ENCODE measurements around the gene RTF1. TPM values are rescaled to one million over a fixed set of nuclear protein-coding genes. Genes with fewer than 3 reads are reported as not detected.
"Not testable (repeated sequence)": the region's sequence is repeated elsewhere in the genome, so short reads cannot be mapped to it uniquely, and the experiment has no call there.

RTF1 gene
- total RNA-seq (19.8 TPM), polyA plus RNA-seq (ENCODE audit: insufficient read depth in 1 of 8, insufficient read length in 8 of 8, low replicate concordance in 1 of 8) (10 to 100 TPM; 39.7 to 54.7 (median 42.4) TPM)
- long read RNA-seq, donor 1, full-length matches to known transcripts: 1 of 1 reads
- long read RNA-seq, donor 1, partial matches to known transcripts: 0 of 1 reads
- long read RNA-seq, donor 1, other reads (novel, unspliced or antisense): 0 of 1 reads
- long read RNA-seq, donor 2: 0 reads
- long read RNA-seq, donor 3, full-length matches to known transcripts: 4 of 18 reads
- long read RNA-seq, donor 3, partial matches to known transcripts: 14 of 18 reads
- long read RNA-seq, donor 3, other reads (novel, unspliced or antisense): 0 of 18 reads
- long read RNA-seq, donor 4, full-length matches to known transcripts: 3 of 3 reads
- long read RNA-seq, donor 4, partial matches to known transcripts: 0 of 3 reads
- long read RNA-seq, donor 4, other reads (novel, unspliced or antisense): 0 of 3 reads
- long read RNA-seq, donor 5, full-length matches to known transcripts: 18 of 30 reads
- long read RNA-seq, donor 5, partial matches to known transcripts: 12 of 30 reads
- long read RNA-seq, donor 5, other reads (novel, unspliced or antisense): 0 of 30 reads
- long read RNA-seq, donor 6, full-length matches to known transcripts: 6 of 6 reads
- long read RNA-seq, donor 6, partial matches to known transcripts: 0 of 6 reads
- long read RNA-seq, donor 6, other reads (novel, unspliced or antisense): 0 of 6 reads
- long read RNA-seq, donor 7, full-length matches to known transcripts: 5 of 5 reads
- long read RNA-seq, donor 7, partial matches to known transcripts: 0 of 5 reads
- long read RNA-seq, donor 7, other reads (novel, unspliced or antisense): 0 of 5 reads
- long read RNA-seq, donor 8, full-length matches to known transcripts: 3 of 14 reads
- long read RNA-seq, donor 8, partial matches to known transcripts: 11 of 14 reads
- long read RNA-seq, donor 8, other reads (novel, unspliced or antisense): 0 of 14 reads
- long read RNA-seq, donor 9, full-length matches to known transcripts: 2 of 20 reads
- long read RNA-seq, donor 9, partial matches to known transcripts: 18 of 20 reads
- long read RNA-seq, donor 9, other reads (novel, unspliced or antisense): 0 of 20 reads
- long read RNA-seq, donor 10, full-length matches to known transcripts: 4 of 21 reads
- long read RNA-seq, donor 10, partial matches to known transcripts: 17 of 21 reads
- long read RNA-seq, donor 10, other reads (novel, unspliced or antisense): 0 of 21 reads
- long read RNA-seq, donor 11, full-length matches to known transcripts: 4 of 25 reads
- long read RNA-seq, donor 11, partial matches to known transcripts: 21 of 25 reads
- long read RNA-seq, donor 11, other reads (novel, unspliced or antisense): 0 of 25 reads

- Histone ChIP-seq H3K4me3 (ENCODE audit: low read length) (peak within 1 kb of the TSS; percentile 90), H3K9me3 (replicated peaks; ENCODE audit: control insufficient read depth, low read depth, low read length) (no peaks in the 10 kb centered on the region), H3K27ac (ENCODE audit: low read length) (peak within 1 kb of the TSS; percentile 96), H3K36me3 (ENCODE audit: control insufficient read depth, insufficient read depth, low read length) (no peaks in the 10 kb centered on the region), H3K4me1 (ENCODE audit: control insufficient read depth, insufficient read depth, low read length) (peaks cover 15% of the 10 kb centered on the region), H3K27me3 (ENCODE audit: control insufficient read depth, insufficient read depth, low read length) (no peaks in the 10 kb centered on the region)
- peak; percentile 96 for DNase-seq
- WGBS (ENCODE audit: insufficient coverage): under 1% methylated on average over 74 of the region's 74 CpGs
These were observed at the start of gene RTF1 for GRCh38 chr15:41416742-41417417. Gene RTF1 (plus strand): TSS chr15:41417095. CDS start chr15:41417116, 21 bp downstream.

GRCh38 chr15:41367418-41367817, 49.5 kb upstream of the RTF1 start:
- no peak overlapping the region for H3K4me3 ChIP-seq (ENCODE audit: low read length)
- H3K27me3 ChIP-seq (ENCODE audit: control insufficient read depth, insufficient read depth, low read length): no peaks in the 10 kb centered on the region
- WGBS (ENCODE audit: insufficient coverage): 95% methylated on average over 3 of the region's 3 CpGs
- no peak overlapping the region for H3K27ac ChIP-seq (ENCODE audit: low read length)
- peak; percentile 6 for DNase-seq
- no peaks in the 10 kb centered on the region for H3K9me3 ChIP-seq (replicated peaks; ENCODE audit: control insufficient read depth, low read depth, low read length)
- H3K4me1 ChIP-seq (ENCODE audit: control insufficient read depth, insufficient read depth, low read length): peaks cover 5% of the 10 kb centered on the region
- H3K36me3 ChIP-seq (ENCODE audit: control insufficient read depth, insufficient read depth, low read length): peaks cover 28% of the 10 kb centered on the region

DNA sequence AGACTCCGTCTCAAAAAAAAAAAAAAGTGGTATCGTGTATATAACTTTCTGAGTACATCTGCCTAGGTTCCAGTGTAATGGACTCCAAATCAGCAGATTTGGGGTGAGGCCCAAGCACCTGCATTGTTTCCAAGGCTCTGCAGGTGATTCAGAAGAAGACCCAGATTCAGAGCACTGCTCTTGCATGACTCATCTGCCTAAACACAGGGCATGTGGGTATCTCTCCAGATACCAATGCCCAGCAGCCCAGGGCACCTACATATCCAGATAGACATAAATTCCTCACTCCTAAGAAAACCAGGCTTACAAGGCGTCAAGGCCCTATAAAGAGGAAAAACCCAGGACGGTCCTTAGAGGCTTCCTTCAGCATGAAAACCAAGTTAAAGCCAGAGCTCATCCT, 38.9 kb upstream of the RTF1 start:
- no peak overlapping the region for H3K27ac ChIP-seq (ENCODE audit: low read length)
- no peaks in the 10 kb centered on the region for H3K9me3 ChIP-seq (replicated peaks; ENCODE audit: control insufficient read depth, low read depth, low read length)
- H3K36me3 ChIP-seq (ENCODE audit: control insufficient read depth, insufficient read depth, low read length): peaks cover 20% of the 10 kb centered on the region
- H3K27me3 ChIP-seq (ENCODE audit: control insufficient read depth, insufficient read depth, low read length): no peaks in the 10 kb centered on the region
- DNase-seq: no peak
- WGBS (ENCODE audit: insufficient coverage): 100% methylated on average over 3 of the region's 4 CpGs
- no peak overlapping the region for H3K4me3 ChIP-seq (ENCODE audit: low read length)
- H3K4me1 ChIP-seq (ENCODE audit: control insufficient read depth, insufficient read depth, low read length): no peaks in the 10 kb centered on the region

GRCh38 chr15:41383974-41384749, 32.7 kb upstream of the RTF1 start:
- DNase-seq; H3K27me3 ChIP-seq (ENCODE audit: control insufficient read depth, insufficient read depth, low read length); H3K4me1 ChIP-seq (ENCODE audit: control insufficient read depth, insufficient read depth, low read length); H3K27ac ChIP-seq (ENCODE audit: low read length); H3K9me3 ChIP-seq (replicated peaks; ENCODE audit: control insufficient read depth, low read depth, low read length); H3K4me3 ChIP-seq (ENCODE audit: low read length): not testable (repeated sequence)
- 100% methylated on average over 3 of the region's 9 CpGs for WGBS (ENCODE audit: insufficient coverage)
- peaks cover 18% of the 10 kb centered on the region for H3K36me3 ChIP-seq (ENCODE audit: control insufficient read depth, insufficient read depth, low read length)

GRCh38 chr15:41387646-41388045, 29.2 kb upstream of the RTF1 start:
- Histone ChIP-seq H3K27me3 (ENCODE audit: control insufficient read depth, insufficient read depth, low read length) (no peaks in the 10 kb centered on the region), H3K4me1 (ENCODE audit: control insufficient read depth, insufficient read depth, low read length) (no peaks in the 10 kb centered on the region), H3K36me3 (ENCODE audit: control insufficient read depth, insufficient read depth, low read length) (peaks cover 25% of the 10 kb centered on the region), H3K9me3 (replicated peaks; ENCODE audit: control insufficient read depth, low read depth, low read length) (no peaks in the 10 kb centered on the region), H3K4me3 (ENCODE audit: low read length) (no peak overlapping the region), H3K27ac (ENCODE audit: low read length) (no peak overlapping the region)
- 83% methylated on average over 6 of the region's 6 CpGs for WGBS (ENCODE audit: insufficient coverage)
- DNase-seq: no peak

DNA sequence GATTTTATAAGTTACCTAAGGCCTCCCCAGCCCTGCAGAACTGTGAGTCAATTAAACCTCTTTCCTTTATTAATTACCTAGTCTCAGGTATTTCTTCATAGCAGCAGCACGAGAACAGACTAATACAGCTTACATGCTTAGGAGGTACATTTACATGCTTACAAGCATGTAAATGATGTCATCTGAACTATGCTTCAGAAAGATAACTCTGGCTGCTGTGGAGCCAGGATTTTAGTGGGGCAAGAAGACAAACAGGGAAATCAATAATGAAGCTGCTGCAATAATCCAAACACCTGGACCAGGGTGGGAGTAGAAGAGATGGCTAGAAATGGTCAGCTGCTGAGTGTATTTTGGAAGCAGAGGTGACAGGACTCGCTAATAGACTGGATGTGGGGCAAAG, 24.2 kb upstream of the RTF1 start:
- no peak overlapping the region for H3K27ac ChIP-seq (ENCODE audit: low read length)
- peaks cover 46% of the 10 kb centered on the region for H3K36me3 ChIP-seq (ENCODE audit: control insufficient read depth, insufficient read depth, low read length)
- 100% methylated on average over 1 of the region's 2 CpGs for WGBS (ENCODE audit: insufficient coverage)
- no peaks in the 10 kb centered on the region for H3K27me3 ChIP-seq (ENCODE audit: control insufficient read depth, insufficient read depth, low read length)
- H3K4me1 ChIP-seq (ENCODE audit: control insufficient read depth, insufficient read depth, low read length): no peaks in the 10 kb centered on the region
- no peak overlapping the region for H3K4me3 ChIP-seq (ENCODE audit: low read length)
- no peaks in the 10 kb centered on the region for H3K9me3 ChIP-seq (replicated peaks; ENCODE audit: control insufficient read depth, low read depth, low read length)
- DNase-seq: no peak

DNA sequence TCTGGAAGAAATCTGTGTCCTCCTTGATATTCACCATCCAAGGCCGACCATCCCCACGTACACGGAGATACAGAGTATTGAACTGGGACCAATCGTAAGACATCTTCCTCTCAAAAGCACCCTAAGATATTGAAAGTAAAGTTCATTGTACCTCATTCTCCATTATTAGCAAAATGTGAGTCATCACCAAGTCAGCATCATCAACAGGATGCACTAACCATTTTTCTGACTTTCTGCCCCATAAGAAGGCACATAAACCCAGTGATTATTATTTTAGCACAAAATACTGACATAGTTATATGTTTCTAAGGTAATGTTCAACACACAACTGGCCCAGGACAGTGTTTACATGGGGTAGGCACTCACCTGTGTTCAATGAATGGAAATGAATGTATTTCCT, 22.0 kb upstream of the RTF1 start:
- H3K36me3 ChIP-seq (ENCODE audit: control insufficient read depth, insufficient read depth, low read length): peaks cover 37% of the 10 kb centered on the region
- H3K9me3 ChIP-seq (replicated peaks; ENCODE audit: control insufficient read depth, low read depth, low read length): no peaks in the 10 kb centered on the region
- H3K4me1 ChIP-seq (ENCODE audit: control insufficient read depth, insufficient read depth, low read length): no peaks in the 10 kb centered on the region
- no peak for DNase-seq
- H3K27ac ChIP-seq (ENCODE audit: low read length): no peak overlapping the region
- H3K27me3 ChIP-seq (ENCODE audit: control insufficient read depth, insufficient read depth, low read length): no peaks in the 10 kb centered on the region
- WGBS (ENCODE audit: insufficient coverage): 98% methylated on average over 4 of the region's 4 CpGs
- H3K4me3 ChIP-seq (ENCODE audit: low read length): no peak overlapping the region

DNA sequence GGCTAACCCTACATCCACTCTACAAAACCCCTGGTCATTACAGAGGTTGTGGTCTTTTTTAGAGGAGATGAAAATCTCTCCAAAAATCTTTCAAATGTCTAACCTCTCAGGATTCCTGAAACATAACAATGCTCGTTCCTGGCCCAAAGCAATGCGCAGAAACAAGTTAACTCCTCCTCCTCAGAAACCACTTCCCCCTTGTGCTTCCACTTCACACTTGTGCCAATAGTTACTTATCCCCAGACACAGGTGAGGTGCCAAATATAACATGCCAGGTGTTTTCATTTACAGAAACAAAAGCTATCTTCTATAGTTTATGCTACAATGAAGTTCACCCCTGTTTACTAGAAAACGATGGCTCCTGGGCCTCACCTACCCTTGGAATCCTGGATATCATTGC, 20.8 kb upstream of the RTF1 start:
- 100% methylated on average over 2 of the region's 3 CpGs for WGBS (ENCODE audit: insufficient coverage)
- Histone ChIP-seq H3K9me3 (replicated peaks; ENCODE audit: control insufficient read depth, low read depth, low read length) (no peaks in the 10 kb centered on the region), H3K27ac (ENCODE audit: low read length) (no peak overlapping the region), H3K36me3 (ENCODE audit: control insufficient read depth, insufficient read depth, low read length) (peaks cover 37% of the 10 kb centered on the region), H3K27me3 (ENCODE audit: control insufficient read depth, insufficient read depth, low read length) (no peaks in the 10 kb centered on the region), H3K4me1 (ENCODE audit: control insufficient read depth, insufficient read depth, low read length) (no peaks in the 10 kb centered on the region), H3K4me3 (ENCODE audit: low read length) (no peak overlapping the region)
- DNase-seq: no peak

- Histone ChIP-seq H3K27ac (ENCODE audit: low read length) (peak overlapping the region; percentile 90), H3K27me3 (ENCODE audit: control insufficient read depth, insufficient read depth, low read length) (no peaks in the 10 kb centered on the region), H3K36me3 (ENCODE audit: control insufficient read depth, insufficient read depth, low read length) (peaks cover 1% of the 10 kb centered on the region), H3K4me1 (ENCODE audit: control insufficient read depth, insufficient read depth, low read length) (peaks cover 2% of the 10 kb centered on the region), H3K4me3 (ENCODE audit: low read length) (peak overlapping the region; percentile 99), H3K9me3 (replicated peaks; ENCODE audit: control insufficient read depth, low read depth, low read length) (no peaks in the 10 kb centered on the region)
- 0% methylated on average over 3 of the region's 9 CpGs for WGBS (ENCODE audit: insufficient coverage)
- DNase-seq: no peak
These were observed 15.0 kb upstream of the RTF1 start for GRCh38 chr15:41401904-41402267.

Data from muscle of leg (tissue), 16 donors.